Adipose tissue (tissue), 3 donors: ENCODE data around the gene METTL9. TPM values are rescaled to one million over a fixed set of nuclear protein-coding genes. Genes with fewer than 3 reads are reported as not detected.
"Not testable (repeated sequence)": the region's sequence is repeated elsewhere in the genome, so short reads cannot be mapped to it uniquely, and the experiment has no call there.

Experiments
- H3K27ac ChIP-seq: one replicate; pipeline ENCODE4 v1.5.1; 2013; ENCODE audit warnings: low read depth, low read length
- WGBS, 3 donors: extraction: QIAGEN DNeasy Blood & Tissue Kit; methylation state at CpG; one replicate each; pipeline ENCODE4 v1.1.7; 2013; 5-methylcytosine and 5-hydroxymethylcytosine counted together
- polyA plus RNA-seq, 3 donors: library from polyadenylated mRNA; stranded (reverse); fragments of 200-250 nt; gene quantifications; one replicate each; pipeline ENCODE4 v1.2.3, GENCODE V29; 2013
- donor health status: healthy with polysubstance abuse.
- donor health status: Bipolar disorder and iron deficiency.
- donor health status: healthy.

Gene METTL9
- polyA plus RNA-seq, 3 donors: 25.3 to 72.7 (median 72.1) TPM

- 85 to 92% (median 91%) methylated on average over 5 of the region's 5 CpGs for WGBS, 3 donors
These were observed 81.3 kb downstream of the METTL9 start for GRCh38 chr16:21680714-21681113.

GRCh38 chr16:21683184-21683583 lies 83.8 kb downstream of the METTL9 start:
- 76 to 83% (median 82%) methylated on average over 3 of the region's 3 CpGs for WGBS, 3 donors
- H3K27ac ChIP-seq: no peak overlapping the region

More at GRCh38 chr16:21680714-21681113, 81.3 kb downstream of the METTL9 start:
- not testable (repeated sequence) for H3K27ac ChIP-seq

GRCh38 chr16:21684199-21684598 lies 84.8 kb downstream of the METTL9 start:
- H3K27ac ChIP-seq: no peak overlapping the region
- 28 to 31% (median 30%) methylated on average over 6 of the region's 6 CpGs for WGBS, 3 donors

GRCh38 chr16:21685034-21685455 lies 85.7 kb downstream of the METTL9 start:
- H3K27ac ChIP-seq: no peak overlapping the region
- 44 to 52% (median 45%) methylated on average over 14 of the region's 14 CpGs for WGBS, 3 donors

GRCh38 chr16:21689107-21689506 lies 89.7 kb downstream of the METTL9 start:
- WGBS, 3 donors: 68 to 77% (median 72%) methylated on average over 4 of the region's 4 CpGs
- no peak overlapping the region for H3K27ac ChIP-seq

- H3K27ac ChIP-seq: not testable (repeated sequence)
- WGBS, 3 donors: 74 to 89% (median 78%) methylated on average over 4 of the region's 4 CpGs
These were observed 91.6 kb downstream of the METTL9 start for GRCh38 chr16:21690967-21691366.

- no peak overlapping the region for H3K27ac ChIP-seq
- WGBS, 3 donors: 83 to 88% (median 84%) methylated on average over 4 of the region's 4 CpGs
These were observed 95.2 kb downstream of the METTL9 start for GRCh38 chr16:21694609-21695008.

GRCh38 chr16:21697032-21697431 lies 97.7 kb downstream of the METTL9 start:
- WGBS, 3 donors: 86 to 91% (median 90%) methylated on average over 5 of the region's 5 CpGs
- H3K27ac ChIP-seq: no peak overlapping the region

- no peak overlapping the region for H3K27ac ChIP-seq
- 75 to 80% (median 77%) methylated on average over 9 of the region's 9 CpGs for WGBS, 3 donors
These were observed 99.0 kb downstream of the METTL9 start for GRCh38 chr16:21698169-21699032.

- WGBS, 3 donors: 26 to 62% (median 50%) methylated on average over 2 of the region's 2 CpGs
- no peak overlapping the region for H3K27ac ChIP-seq
These were observed 101.9 kb downstream of the METTL9 start for GRCh38 chr16:21701271-21701670.

GRCh38 chr16:21702276-21702675 lies 102.9 kb downstream of the METTL9 start:
- H3K27ac ChIP-seq: no peak overlapping the region
- WGBS, 3 donors: 72 to 79% (median 78%) methylated on average over 3 of the region's 3 CpGs

- no peak overlapping the region for H3K27ac ChIP-seq
- WGBS, 3 donors: 40 to 60% (median 58%) methylated on average over 2 of the region's 2 CpGs
These were observed 103.8 kb downstream of the METTL9 start for GRCh38 chr16:21703156-21703555.

GRCh38 chr16:21703589-21704174 lies 104.3 kb downstream of the METTL9 start:
- WGBS, 3 donors: 59 to 67% (median 61%) methylated on average over 5 of the region's 5 CpGs
- no peak overlapping the region for H3K27ac ChIP-seq

GRCh38 chr16:21704266-21704665 lies 104.9 kb downstream of the METTL9 start:
- H3K27ac ChIP-seq: no peak overlapping the region
- WGBS, 3 donors: 77 to 93% (median 92%) methylated on average over 5 of the region's 5 CpGs

- H3K27ac ChIP-seq: no peak overlapping the region
- 79 to 87% (median 86%) methylated on average over 6 of the region's 6 CpGs for WGBS, 3 donors
These were observed 105.4 kb downstream of the METTL9 start for GRCh38 chr16:21704733-21705132.

Other genes starting within 250 kb of the METTL9 start
- gene IGSF6, start 53.0 kb downstream of the METTL9 start, polyA plus RNA-seq: 1 to 10 TPM in 2 of 3 donors, under 1 TPM in 1; 0.32 to 4.6 (median 3.8) TPM
- under 1 TPM in 2 of 3 donors, not detected in 1; 0.03 to 0.34 TPM for gene OTOA, start 64.4 kb downstream of the METTL9 start, polyA plus RNA-seq